NCI-H446 (cell line): Measurements from ENCODE around the gene KCNJ2.

Experiments
- DNase-seq, 2 experiments: peaks; one replicate each; lab custom pipeline; 2025; lab: John Stamatoyannopoulos, UW

KCNJ2 gene

GRCh38 chr17:70205401-70205800 lies 36.1 kb downstream of the KCNJ2 start:
- no peak for DNase-seq

DNA sequence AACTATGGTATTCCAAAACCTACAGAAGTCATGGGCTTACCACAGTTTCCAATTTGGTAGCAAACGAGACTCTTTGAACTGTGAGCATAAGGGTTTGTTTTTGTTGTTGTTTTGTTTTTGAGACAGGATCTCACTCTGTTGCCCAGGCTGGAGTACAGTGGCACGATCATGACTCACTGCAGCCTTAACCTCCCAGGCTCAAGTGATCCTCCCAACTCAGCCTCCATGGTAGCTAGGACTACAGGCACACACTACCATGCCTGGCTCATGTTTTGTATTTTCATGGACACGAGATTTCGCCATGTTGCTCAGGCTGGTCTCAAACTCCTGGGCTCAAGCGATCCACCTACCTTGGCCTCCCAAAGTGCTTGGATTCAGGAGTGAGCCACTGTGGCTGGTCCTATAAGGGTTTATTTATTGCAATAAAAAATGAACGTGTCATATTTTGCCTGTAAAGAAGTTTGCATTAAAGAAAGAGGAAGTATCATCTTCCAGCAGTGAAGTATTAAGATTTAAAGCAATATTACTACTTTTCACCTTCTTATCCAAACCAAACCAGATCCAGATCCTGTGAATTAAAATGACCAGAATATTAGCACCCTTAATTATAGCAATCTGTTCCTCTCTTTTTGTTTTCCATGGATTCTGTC lies 37.2 kb downstream of the KCNJ2 start:
- DNase-seq, result no peak

DNA sequence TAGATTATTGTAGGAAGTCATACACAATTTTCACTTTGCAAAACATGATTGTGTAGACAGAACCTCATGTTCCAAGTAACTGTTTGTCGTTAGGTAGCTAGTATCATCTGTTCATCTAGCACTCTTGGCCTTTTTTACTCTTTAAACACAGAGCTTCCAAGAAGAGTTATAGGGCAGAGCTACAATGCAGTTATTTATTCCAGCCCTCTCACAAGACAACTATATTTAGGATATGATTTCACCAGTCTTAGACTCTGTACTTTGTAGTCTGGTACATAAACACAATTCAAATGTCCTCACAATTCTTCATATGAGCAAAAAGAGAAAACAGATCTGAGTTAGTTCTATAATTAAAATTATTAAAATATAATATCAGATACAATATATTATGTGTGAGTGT lies 37.9 kb downstream of the KCNJ2 start:
- DNase-seq, result no peak

- DNase-seq, result no peak
Observed at GRCh38 chr17:70208080-70208794, 38.9 kb downstream of the KCNJ2 start.

DNA sequence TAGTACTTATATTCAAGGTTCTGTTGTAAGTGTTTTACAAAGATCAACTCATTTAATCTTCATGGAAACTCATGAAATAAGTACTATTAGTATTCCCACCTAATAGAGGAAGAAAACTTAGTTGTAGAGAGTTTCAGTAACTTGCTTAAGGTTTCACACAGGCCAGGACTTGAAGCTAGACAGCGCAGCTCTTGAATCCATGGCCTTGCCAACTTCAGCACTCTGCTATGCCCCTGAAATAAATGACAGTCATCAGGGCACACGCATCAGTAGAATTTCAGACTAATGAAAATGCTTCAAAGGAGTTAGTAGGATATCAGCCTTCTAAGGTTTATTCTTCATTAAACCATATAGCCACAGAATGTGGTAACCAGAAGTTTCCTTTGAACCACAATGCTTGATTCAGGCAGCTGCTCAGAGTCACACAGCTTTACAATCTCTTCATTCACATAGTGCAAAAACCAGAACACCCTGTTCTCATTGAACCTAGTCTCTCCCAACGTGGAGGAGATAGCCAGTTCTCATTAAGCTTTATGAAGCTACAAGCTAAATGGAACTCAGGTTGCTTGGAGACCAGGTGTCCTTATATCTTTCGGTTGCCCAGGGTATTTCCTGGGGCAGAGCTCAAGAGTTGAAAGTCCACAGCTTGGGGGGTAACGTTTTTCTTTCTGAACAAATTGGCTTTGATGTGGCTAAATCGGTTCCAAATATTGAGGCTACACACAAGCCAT lies 39.7 kb downstream of the KCNJ2 start:
- DNase-seq, result no peak

DNA sequence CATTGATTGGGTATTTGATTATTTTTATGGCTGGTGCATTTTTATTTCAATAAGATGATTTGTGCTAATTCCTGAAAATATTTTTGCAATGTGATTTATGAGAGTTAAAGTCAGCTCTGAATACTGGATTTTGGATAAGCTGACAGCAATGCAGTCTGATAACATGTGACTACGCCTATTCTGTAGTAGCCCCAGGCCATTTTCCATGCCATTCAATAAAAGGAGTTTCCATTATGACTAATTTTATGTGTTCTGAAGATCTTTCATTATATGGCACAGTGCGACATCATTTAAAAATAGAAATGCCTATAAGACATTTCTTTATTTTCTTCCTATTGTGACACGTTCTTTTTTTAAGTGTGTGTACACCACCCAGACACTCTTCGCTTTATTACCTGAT lies 46.3 kb downstream of the KCNJ2 start:
- DNase-seq, result no peak

DNA sequence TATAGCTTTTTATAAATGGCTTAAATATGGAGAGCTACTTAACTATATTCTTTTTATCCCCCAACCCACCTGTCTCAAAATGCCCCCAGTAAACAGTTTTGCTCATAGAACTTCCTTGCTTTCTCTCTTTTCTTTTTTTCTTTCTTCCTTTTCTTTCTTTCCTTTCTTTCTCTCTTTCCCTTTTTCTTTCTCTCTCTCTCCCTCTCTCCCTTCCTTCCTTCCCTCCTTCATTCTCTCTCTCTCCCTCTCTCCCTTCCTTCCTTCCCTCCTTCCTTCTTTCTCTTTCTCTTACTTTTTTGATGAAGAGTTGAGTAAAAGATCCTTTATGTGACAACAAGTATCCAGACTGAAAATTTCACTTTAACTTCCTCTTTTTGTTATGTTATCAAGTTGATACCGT lies 48.2 kb downstream of the KCNJ2 start:
- no peak for DNase-seq

GRCh38 chr17:70225276-70225675 lies 55.9 kb downstream of the KCNJ2 start:
- no peak for DNase-seq
